MM.1S (cell line): ENCODE results near the gene TOMM40L.
A peak's percentile ranks its signal among the peaks of the same experiment; 100 is the strongest.
"Not testable (repeated sequence)": the region's sequence is repeated elsewhere in the genome, so short reads cannot be mapped to it uniquely, and the experiment has no call there.

Experiments
- DNase-seq: peaks from one replicate; pipeline ENCODE4 v3.0.0-alpha.2; 2015
- H2AFZ ChIP-seq: fragments of 300-600 bp; sonication (generic); 2 replicates; pipeline ENCODE4 v1.6.0; 2016; ENCODE audit warnings: antibody characterized with exemption, low read length
- H3F3A ChIP-seq: fragments of 300-600 bp; sonication (generic); 2 replicates; pipeline ENCODE4 v1.6.1; 2016; ENCODE audit warnings: mild to moderate bottlenecking, antibody characterized with exemption, low read length, moderate library complexity, mixed read lengths; ENCODE audit not compliant: insufficient read depth
- H3K27ac ChIP-seq: fragments of 300-600 bp; sonication (generic); 2 replicates; pipeline ENCODE4 v1.5.1; 2016; ENCODE audit warnings: mild to moderate bottlenecking, low read length
- H3K27me3 ChIP-seq: fragments of 300-600 bp; sonication (generic); replicated peaks from 2 replicates; pipeline ENCODE4 v1.6.0; 2016; ENCODE audit warnings: low read length; ENCODE audit not compliant: insufficient read depth
- H3K36me3 ChIP-seq: fragments of 300-600 bp; sonication (generic); replicated peaks from 2 replicates; pipeline ENCODE4 v1.6.1; 2016; ENCODE audit warnings: mild to moderate bottlenecking, low read length, mixed read lengths; ENCODE audit not compliant: insufficient read depth
- H3K4me1 ChIP-seq: fragments of 300-600 bp; sonication (generic); 2 replicates; pipeline ENCODE4 v1.6.1; 2016; ENCODE audit warnings: low read length, mixed read lengths
- H3K4me2 ChIP-seq: fragments of 300-600 bp; sonication (generic); 2 replicates; pipeline ENCODE4 v1.6.0; 2016; ENCODE audit warnings: low read depth, low read length
- H3K4me3 ChIP-seq: fragments of 300-600 bp; sonication (generic); 2 replicates; pipeline ENCODE4 v1.5.1; 2016; ENCODE audit warnings: low read length, mixed read lengths
- H3K79me2 ChIP-seq: fragments of 300-600 bp; sonication (generic); 2 replicates; pipeline ENCODE4 v1.6.1; 2016; ENCODE audit warnings: mixed run types, low read length, mixed read lengths
- H3K9ac ChIP-seq: fragments of 300-600 bp; sonication (generic); 2 replicates; pipeline ENCODE4 v1.6.1; 2016; ENCODE audit warnings: low read length, mixed read lengths
- H3K9me2 ChIP-seq: fragments of 300-600 bp; sonication (generic); replicated peaks from 2 replicates; pipeline ENCODE4 v1.6.1; 2016; ENCODE audit warnings: mild to moderate bottlenecking, low read length, mixed read lengths; ENCODE audit not compliant: insufficient read depth
- H3K9me3 ChIP-seq: fragments of 300-600 bp; sonication (generic); replicated peaks from 2 replicates; pipeline ENCODE4 v1.6.1; 2016; ENCODE audit warnings: mild to moderate bottlenecking, low read length, mixed read lengths; ENCODE audit not compliant: insufficient read depth
- H4K20me1 ChIP-seq: fragments of 300-600 bp; sonication (generic); 2 replicates; pipeline ENCODE4 v1.6.1; 2016; ENCODE audit warnings: mild to moderate bottlenecking, low read length, moderate library complexity, mixed read lengths; ENCODE audit not compliant: insufficient read depth
- CTCF ChIP-seq: fragments of 300-600 bp; sonication (generic); IDR thresholded peaks from 2 replicates; pipeline ENCODE4 v1.5.1; 2016; ENCODE audit warnings: antibody characterized with exemption, low read length, mixed read lengths
- EZH2 ChIP-seq: fragments of 300-600 bp; sonication (generic); optimal IDR thresholded peaks from 2 replicates; pipeline ENCODE3; 2017; ENCODE audit warnings: low read depth, mild to moderate bottlenecking, antibody characterized with exemption, low read length, mixed read lengths
- EZH2phosphoT487 ChIP-seq: fragments of 300-600 bp; sonication (generic); IDR thresholded peaks from 2 replicates; pipeline ENCODE4 v1.6.1; 2018; ENCODE audit warnings: antibody characterized with exemption, low read length

TOMM40L gene

GRCh38 chr1:161257109-161257508, 31.2 kb downstream of the TOMM40L start:
- DNase-seq, H3K27ac ChIP-seq, H2AFZ ChIP-seq, H4K20me1 ChIP-seq, H3K9me2 ChIP-seq, H3K4me3 ChIP-seq, H3K9ac ChIP-seq, H3K4me2 ChIP-seq, H3K9me3 ChIP-seq, H3K27me3 ChIP-seq, H3K79me2 ChIP-seq, H3K36me3 ChIP-seq, H3F3A ChIP-seq: not testable (repeated sequence)
- H3K4me1 ChIP-seq = peaks cover 14% of the 10 kb centered on the region

- H3K9me3 ChIP-seq = no peaks in the 10 kb centered on the region
- H3K4me1 ChIP-seq = peaks cover 14% of the 10 kb centered on the region
- no peaks in the 10 kb centered on the region for H4K20me1 ChIP-seq
- TF ChIP-seq EZH2phosphoT487 = no peak
- TF ChIP-seq CTCF = no peak
- TF ChIP-seq EZH2 = no peak
- H2AFZ ChIP-seq = no peak within 1 kb of the TSS
- H3K9me2 ChIP-seq = no peaks in the 10 kb centered on the region
- no peaks in the 10 kb centered on the region for H3K36me3 ChIP-seq
- H3K27ac ChIP-seq = no peak within 1 kb of the TSS
- H3F3A ChIP-seq = no peaks in the 10 kb centered on the region
- peaks cover 4% of the 10 kb centered on the region; the same call in 1 of the 2 replicates for H3K27me3 ChIP-seq
- no peak within 1 kb of the TSS for H3K9ac ChIP-seq
- DNase-seq = peak; percentile 34
- no peaks in the 10 kb centered on the region for H3K79me2 ChIP-seq
- peak within 1 kb of the TSS; percentile 19; the same call in 1 of the 2 replicates for H3K4me2 ChIP-seq
- H3K4me3 ChIP-seq = peak within 1 kb of the TSS; percentile 14; the same call in 1 of the 2 replicates
Measured at GRCh38 chr1:161258439-161259344, 32.8 kb downstream of the TOMM40L start, which contains the start of gene PCP4L1. PCP4L1 (plus strand) TSS chr1:161258745; CDS start chr1:161258975, 230 bp downstream.

GRCh38 chr1:161259345-161259702, 33.5 kb downstream of the TOMM40L start:
- H3K4me2 ChIP-seq = no peak overlapping the region
- TF ChIP-seq EZH2phosphoT487 (no peak), CTCF (no peak), EZH2 (no peak)
- H3K4me1 ChIP-seq = peaks cover 14% of the 10 kb centered on the region
- no peaks in the 10 kb centered on the region for H4K20me1 ChIP-seq
- H3K79me2 ChIP-seq = no peaks in the 10 kb centered on the region
- peaks cover 4% of the 10 kb centered on the region; the same call in 1 of the 2 replicates for H3K27me3 ChIP-seq
- H3F3A ChIP-seq = no peaks in the 10 kb centered on the region
- no peak for DNase-seq
- no peak overlapping the region for H3K4me3 ChIP-seq
- H2AFZ ChIP-seq = no peak overlapping the region
- H3K9me2 ChIP-seq = no peaks in the 10 kb centered on the region
- no peaks in the 10 kb centered on the region for H3K9me3 ChIP-seq
- no peak overlapping the region for H3K27ac ChIP-seq
- no peaks in the 10 kb centered on the region for H3K36me3 ChIP-seq
- no peak overlapping the region for H3K9ac ChIP-seq

- Histone ChIP-seq H3K9ac (no peak overlapping the region), H3K4me1 (peaks cover 14% of the 10 kb centered on the region), H3K79me2 (no peaks in the 10 kb centered on the region), H3K4me2 (no peak overlapping the region), H3K9me3 (no peaks in the 10 kb centered on the region), H3K27ac (no peak overlapping the region), H2AFZ (no peak overlapping the region), H3K4me3 (no peak overlapping the region), H3K27me3 (peaks cover 4% of the 10 kb centered on the region; the same call in 1 of the 2 replicates), H4K20me1 (no peaks in the 10 kb centered on the region), H3K36me3 (no peaks in the 10 kb centered on the region), H3F3A (no peaks in the 10 kb centered on the region), H3K9me2 (no peaks in the 10 kb centered on the region)
- DNase-seq = no peak
- no peak for TF ChIP-seq EZH2phosphoT487
- no peak for TF ChIP-seq CTCF
- TF ChIP-seq EZH2 = no peak
Measured at GRCh38 chr1:161259765-161260164, 33.9 kb downstream of the TOMM40L start.
